Astrocyte (in vitro differentiated cells and primary cell): Measurements from ENCODE around the gene USH1C. TPM values are rescaled to one million over a fixed set of nuclear protein-coding genes. Genes with fewer than 3 reads are reported as not detected.

Experiments used
- DNase-seq: peaks from one replicate; pipeline ENCODE4 v3.0.0-alpha.2; 2010; ENCODE audit warnings: low read depth
- FAIRE-seq: peaks from 2 replicates; lab custom pipeline; 2011; peaks lifted over from hg19 to GRCh38; lab: Jason Lieb, UNC
- H2AFZ ChIP-seq: 2 replicates; pipeline ENCODE4 v1.6.0; 2012; ENCODE audit warnings: low read depth, low read length, inconsistent platforms
- H3K27ac ChIP-seq: 2 replicates; pipeline ENCODE4 v1.5.1; 2011; ENCODE audit warnings: low read depth, low read length, inconsistent platforms
- H3K27me3 ChIP-seq: 2 replicates; pipeline ENCODE4 v1.6.0; 2011; ENCODE audit warnings: low read length, inconsistent platforms; ENCODE audit not compliant: insufficient read depth
- H3K36me3 ChIP-seq: 2 replicates; pipeline ENCODE4 v1.5.1; 2011; ENCODE audit warnings: low read length, inconsistent platforms; ENCODE audit not compliant: insufficient read depth
- H3K4me1 ChIP-seq: 2 replicates; pipeline ENCODE4 v1.5.1; 2011; ENCODE audit warnings: low read length, inconsistent platforms; ENCODE audit not compliant: insufficient read depth
- H3K4me2 ChIP-seq: 2 replicates; pipeline ENCODE4 v1.6.0; 2012; ENCODE audit warnings: low read length, inconsistent platforms
- H3K4me3 ChIP-seq: 2 replicates; pipeline ENCODE4 v1.5.1; 2011; ENCODE audit warnings: low read depth, mild to moderate bottlenecking, low read length, inconsistent platforms; ENCODE audit not compliant: insufficient read depth
- H3K79me2 ChIP-seq: 2 replicates; pipeline ENCODE4 v1.6.0; 2012; ENCODE audit warnings: mild to moderate bottlenecking, low read length, inconsistent platforms; ENCODE audit not compliant: insufficient read depth
- H3K9ac ChIP-seq: 2 replicates; pipeline ENCODE4 v1.6.0; 2012; ENCODE audit warnings: mild to moderate bottlenecking, low read length, inconsistent platforms
- H3K9me3 ChIP-seq: 2 replicates; pipeline ENCODE4 v1.5.1; 2012; ENCODE audit warnings: low read depth, mild to moderate bottlenecking, low read length, inconsistent platforms; ENCODE audit not compliant: insufficient read depth
- H4K20me1 ChIP-seq: 2 replicates; pipeline ENCODE4 v1.6.0; 2012; ENCODE audit warnings: low read length, inconsistent platforms; ENCODE audit not compliant: insufficient read depth
- H3K27ac Mint-ChIP-seq: one replicate; pipeline ENCODE4 v1.8.0; 2021; ENCODE audit warnings: mild to moderate bottlenecking, mixed read lengths; ENCODE audit not compliant: unreplicated experiment
- H3K27me3 Mint-ChIP-seq: one replicate; pipeline ENCODE4 v1.8.0; 2021; ENCODE audit warnings: low read depth, mixed read lengths; ENCODE audit not compliant: unreplicated experiment
- H3K36me3 Mint-ChIP-seq: one replicate; pipeline ENCODE4 v1.8.0; 2021; ENCODE audit warnings: low read depth, mixed read lengths; ENCODE audit not compliant: unreplicated experiment
- H3K4me1 Mint-ChIP-seq: one replicate; pipeline ENCODE4 v1.8.0; 2021; ENCODE audit warnings: low read depth, mixed read lengths; ENCODE audit not compliant: unreplicated experiment
- H3K4me3 Mint-ChIP-seq: one replicate; pipeline ENCODE4 v1.8.0; 2021; ENCODE audit warnings: mild to moderate bottlenecking, moderate library complexity, mixed read lengths; ENCODE audit not compliant: unreplicated experiment
- H3K9me3 Mint-ChIP-seq: one replicate; pipeline ENCODE4 v1.8.0; 2021; ENCODE audit warnings: mild to moderate bottlenecking, mixed read lengths; ENCODE audit not compliant: unreplicated experiment
- CTCF ChIP-seq: IDR thresholded peaks from 2 replicates; pipeline ENCODE4 v1.5.1; 2011; ENCODE audit warnings: low read depth, mild to moderate bottlenecking, inconsistent platforms, low read length, moderate library complexity; ENCODE audit not compliant: insufficient read depth
- EZH2 ChIP-seq: IDR thresholded peaks from 2 replicates; pipeline ENCODE4 v1.6.1; 2012; ENCODE audit warnings: mild to moderate bottlenecking, low read length, inconsistent platforms; ENCODE audit not compliant: insufficient read depth
- total RNA-seq: library from RNA; stranded (reverse); gene quantifications from 2 replicates; pipeline ENCODE4 v1.2.1, GENCODE V29; 2021

The USH1C gene
- total RNA-seq, 1 donor from 2014 or later: not detected

- Mint-ChIP-seq H3K4me1 (no peaks in the 10 kb centered on the region), H3K27me3 (peaks cover 53% of the 10 kb centered on the region), H3K9me3 (peaks cover 2% of the 10 kb centered on the region), H3K36me3 (no peaks in the 10 kb centered on the region), H3K4me3 (no peak overlapping the region), H3K27ac (no peak overlapping the region)
- Histone ChIP-seq H3K9me3 (no peaks in the 10 kb centered on the region), H4K20me1 (no peaks in the 10 kb centered on the region), H3K27me3 (peaks cover 23% of the 10 kb centered on the region), H3K27ac (no peak overlapping the region), H2AFZ (no peak overlapping the region), H3K36me3 (no peaks in the 10 kb centered on the region), H3K79me2 (no peaks in the 10 kb centered on the region), H3K4me3 (no peak overlapping the region), H3K4me2 (no peak overlapping the region), H3K9ac (no peak overlapping the region), H3K4me1 (no peaks in the 10 kb centered on the region)
- FAIRE-seq: no peak
- no peak for TF ChIP-seq EZH2
- no peak for TF ChIP-seq CTCF
- DNase-seq: no peak
Observed at GRCh38 chr11:17525570-17525969, 18.6 kb downstream of the USH1C start.

- no peaks in the 10 kb centered on the region for H3K36me3 ChIP-seq
- no peak overlapping the region for H3K4me3 ChIP-seq
- no peaks in the 10 kb centered on the region for H4K20me1 ChIP-seq
- no peaks in the 10 kb centered on the region for H3K4me1 ChIP-seq
- H3K4me2 ChIP-seq: no peak overlapping the region
- peaks cover 13% of the 10 kb centered on the region for H3K27me3 ChIP-seq
- no peaks in the 10 kb centered on the region for H3K9me3 ChIP-seq
- Mint-ChIP-seq H3K27ac (no peak overlapping the region), H3K27me3 (peaks cover 50% of the 10 kb centered on the region), H3K4me3 (no peak overlapping the region), H3K9me3 (peaks cover 2% of the 10 kb centered on the region), H3K4me1 (no peaks in the 10 kb centered on the region), H3K36me3 (no peaks in the 10 kb centered on the region)
- no peak overlapping the region for H3K27ac ChIP-seq
- no peak overlapping the region for H3K9ac ChIP-seq
- TF ChIP-seq EZH2: no peak
- TF ChIP-seq CTCF: no peak
- no peak for DNase-seq
- FAIRE-seq: no peak
- no peaks in the 10 kb centered on the region for H3K79me2 ChIP-seq
- no peak overlapping the region for H2AFZ ChIP-seq
Observed at GRCh38 chr11:17524221-17524620, 20.0 kb downstream of the USH1C start.

- Mint-ChIP-seq H3K27me3 (peaks cover 48% of the 10 kb centered on the region), H3K27ac (no peak overlapping the region), H3K9me3 (peaks cover 3% of the 10 kb centered on the region), H3K4me3 (no peak overlapping the region), H3K36me3 (no peaks in the 10 kb centered on the region), H3K4me1 (no peaks in the 10 kb centered on the region)
- H4K20me1 ChIP-seq: no peaks in the 10 kb centered on the region
- H3K9me3 ChIP-seq: no peaks in the 10 kb centered on the region
- no peak overlapping the region for H3K27ac ChIP-seq
- H3K36me3 ChIP-seq: no peaks in the 10 kb centered on the region
- no peak overlapping the region for H2AFZ ChIP-seq
- no peaks in the 10 kb centered on the region for H3K79me2 ChIP-seq
- H3K27me3 ChIP-seq: peaks cover 8% of the 10 kb centered on the region
- FAIRE-seq: no peak
- no peak overlapping the region for H3K4me2 ChIP-seq
- no peak overlapping the region for H3K9ac ChIP-seq
- H3K4me1 ChIP-seq: no peaks in the 10 kb centered on the region
- no peak overlapping the region for H3K4me3 ChIP-seq
- DNase-seq: no peak
- TF ChIP-seq CTCF (no peak), EZH2 (no peak)
Observed at GRCh38 chr11:17522655-17523054, 21.6 kb downstream of the USH1C start.
